ENCODE data around the gene RHD.
"Not testable (repeated sequence)": the region's sequence is repeated elsewhere in the genome, so short reads cannot be mapped to it uniquely, and the experiment has no call there.

GRCh38 chr1:25378367-25378766 is 106.1 kb downstream of the RHD start:
- not testable (repeated sequence) for TF ChIP-seq CTCF, POLR2AphosphoS5, POLR2A (IDR thresholded peaks at IDR 0.05)
